K562 (cell line): ENCODE measurements around the gene IL6ST.

ENCODE experiments used
- CHD4 ChIP-seq: fragments of 200-600 bp; sonication (generic); IDR thresholded peaks from 3 replicates; pipeline ENCODE4 v1.6.1; 2012; ENCODE audit warnings: low read depth, mild to moderate bottlenecking, mixed read lengths, low read length, inconsistent platforms; ENCODE audit not compliant: insufficient read depth, insufficient replicate concordance, poor library complexity, severe bottlenecking
- CREB1 ChIP-seq, 2 experiments: sonication (generic) in 1 of 2; formaldehyde crosslinking in 1 of 2; IDR thresholded peaks; 2 replicates each; pipeline versions ENCODE4 v1.6.1 to v1.8.0; 2012 to 2022; ENCODE audit warnings: inconsistent platforms in 1 of 2, mild to moderate bottlenecking in 1 of 2, missing genetic modification reagents in 1 of 2, moderate library complexity in 1 of 2
- CTCF ChIP-seq, 3 experiments: IDR thresholded peaks in 2 of 3; conservative IDR thresholded peaks in 1 of 3; 2 replicates each; pipeline ENCODE4 v1.5.1; 2011 to 2012; ENCODE audit warnings: low read length in 3 of 3, mild to moderate bottlenecking in 3 of 3, control low read depth in 2 of 3, improper control_type of control experiment in 1 of 3, inconsistent platforms in 1 of 3, low read depth in 1 of 3, mixed read lengths in 1 of 3, moderate library complexity in 1 of 3; ENCODE audit not compliant: insufficient read depth in 2 of 3
- HCFC1 ChIP-seq: IDR thresholded peaks from 2 replicates; pipeline ENCODE4 v1.6.1; 2012; ENCODE audit warnings: low read depth, low read length, improper control_type of control experiment
- HMG20B ChIP-seq: fragments of 250-450 bp; sonication (Bioruptor Pico); IDR thresholded peaks from 2 replicates; pipeline ENCODE4 v1.5.0; 2021; ENCODE audit warnings: mild to moderate bottlenecking
- MXI1 ChIP-seq: IDR thresholded peaks from 2 replicates; pipeline ENCODE4 v1.6.1; 2011; ENCODE audit warnings: low read depth, mild to moderate bottlenecking, improper control_type of control experiment, low read length
- POLR2AphosphoS5 ChIP-seq: IDR thresholded peaks from 2 replicates; pipeline ENCODE4 v1.6.1; 2011; ENCODE audit warnings: mild to moderate bottlenecking, low read depth, low read length, moderate library complexity; ENCODE audit not compliant: control insufficient read depth, insufficient read depth
- POLR3A ChIP-seq: IDR thresholded peaks from 2 replicates; pipeline ENCODE4 v1.6.1; 2011; ENCODE audit warnings: borderline replicate concordance, mild to moderate bottlenecking, moderate library complexity; ENCODE audit not compliant: insufficient read length, insufficient read depth; ENCODE audit errors: extremely low read depth
- SAFB2 ChIP-seq: fragments of 200-400 bp; formaldehyde crosslinking; IDR thresholded peaks from 2 replicates; pipeline ENCODE4 v1.6.1; 2018; ENCODE audit warnings: borderline replicate concordance, low read length, low read depth, moderate library complexity; ENCODE audit not compliant: severe bottlenecking
- SP1 ChIP-seq: sonication (generic); formaldehyde crosslinking; IDR thresholded peaks from 2 replicates; pipeline ENCODE4 v1.8.1; 2022; ENCODE audit warnings: mild to moderate bottlenecking, missing genetic modification reagents
- TRIM24 ChIP-seq, 2 experiments: fragments of 450-650 bp; IDR thresholded peaks; 2 replicates each; pipeline ENCODE4 v1.6.1; 2016
- ZNF655 ChIP-seq: fragments of 250-450 bp; sonication (Bioruptor Pico); IDR thresholded peaks from 2 replicates; pipeline ENCODE4 v1.5.0; 2021

- TF ChIP-seq MXI1, result no peak
- TF ChIP-seq POLR2AphosphoS5, result no peak
- TF ChIP-seq TRIM24 (IDR thresholded peaks at IDR 0.05), result no peak
- TF ChIP-seq HCFC1, result no peak
- TF ChIP-seq ZNF655 (CRISPR knock-in tag), result no peak
- no peak for TF ChIP-seq SAFB2
- TF ChIP-seq CREB1 (IDR thresholded peaks at IDR 0.05), result no peak
- TF ChIP-seq CREB1 (CRISPR knock-in tag; IDR thresholded peaks at IDR 0.05), result no peak
- TF ChIP-seq CTCF (IDR thresholded peaks at IDR 0.05 in 2 of 3, conservative IDR thresholded peaks at IDR 0.05 in 1 of 3; ENCODE audit: insufficient read depth in 2 of 3, low read depth in 1 of 3, low read length in 3 of 3), result no peak
- no peak for TF ChIP-seq HMG20B (CRISPR knock-in tag)
- TF ChIP-seq POLR3A, result no peak
- TF ChIP-seq SP1 (CRISPR knock-in tag), result no peak
- TF ChIP-seq CHD4, result no peak
Observed at GRCh38 chr5:55925181-55925580, 69.6 kb downstream of the IL6ST start.
